ENCODE results near the gene MAPK1. TPM values are rescaled to one million over a fixed set of nuclear protein-coding genes. Genes with fewer than 3 reads are reported as not detected.
"Not testable (repeated sequence)": the region's sequence is repeated elsewhere in the genome, so short reads cannot be mapped to it uniquely, and the experiment has no call there.

Gene MAPK1
- total RNA-seq, 1 donor from 2014 or later, result 148 TPM

GRCh38 chr22:21826204-21826603 is 41.2 kb downstream of the MAPK1 start:
- no peaks in the 10 kb centered on the region for H3K36me3 Mint-ChIP-seq (ENCODE audit: low read depth, unreplicated experiment)
- Histone ChIP-seq H3K4me1 (ENCODE audit: insufficient read depth, low read length) (peaks cover 9% of the 10 kb centered on the region), H3K9me3 (ENCODE audit: insufficient read depth, low read depth, low read length) (no peaks in the 10 kb centered on the region), H3K4me2 (ENCODE audit: low read length) (no peak overlapping the region), H3K79me2 (ENCODE audit: insufficient read depth, low read length) (peaks cover 97% of the 10 kb centered on the region), H3K27ac (ENCODE audit: low read depth, low read length) (no peak overlapping the region), H3K4me3 (ENCODE audit: insufficient read depth, low read depth, low read length) (no peak overlapping the region), H4K20me1 (ENCODE audit: insufficient read depth, low read length) (peaks cover 95% of the 10 kb centered on the region), H2AFZ (ENCODE audit: low read depth, low read length) (no peak overlapping the region), H3K27me3 (ENCODE audit: insufficient read depth, low read length) (no peaks in the 10 kb centered on the region), H3K36me3 (ENCODE audit: insufficient read depth, low read length) (no peaks in the 10 kb centered on the region), H3K9ac (ENCODE audit: low read length) (no peak overlapping the region)
- H3K4me1 Mint-ChIP-seq (ENCODE audit: low read depth, unreplicated experiment), result peaks cover 30% of the 10 kb centered on the region
- no peaks in the 10 kb centered on the region for H3K27me3 Mint-ChIP-seq (ENCODE audit: low read depth, unreplicated experiment)
- no peak for FAIRE-seq
- H3K4me3 Mint-ChIP-seq (ENCODE audit: unreplicated experiment), result no peak overlapping the region
- no peaks in the 10 kb centered on the region for H3K9me3 Mint-ChIP-seq (ENCODE audit: unreplicated experiment)
- no peak for TF ChIP-seq EZH2 (IDR thresholded peaks at IDR 0.05; ENCODE audit: insufficient read depth, low read length)
- no peak for TF ChIP-seq CTCF (IDR thresholded peaks at IDR 0.05; ENCODE audit: insufficient read depth, low read depth, low read length)
- H3K27ac Mint-ChIP-seq (ENCODE audit: unreplicated experiment), result no peak overlapping the region
- DNase-seq (ENCODE audit: low read depth), result no peak

DNA sequence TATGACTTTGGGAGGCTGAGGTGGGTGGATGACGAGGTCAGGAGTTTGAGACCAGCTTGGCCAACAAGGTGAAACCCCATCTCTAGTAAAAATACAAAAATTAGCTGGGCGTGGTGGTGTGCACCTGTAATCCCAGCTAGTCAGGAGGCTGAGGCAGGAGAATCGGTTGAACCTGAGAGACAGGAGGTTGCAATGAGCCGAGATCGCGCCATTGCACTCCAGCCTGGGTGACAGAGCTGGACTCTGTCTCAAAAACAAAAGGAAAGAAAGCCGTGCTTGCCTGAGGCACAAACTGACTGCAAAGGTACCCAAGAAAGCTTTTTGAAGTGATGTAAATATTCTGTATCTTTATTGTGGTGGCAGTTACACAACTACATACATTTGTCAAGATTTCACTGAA is 42.5 kb downstream of the MAPK1 start:
- H3K27ac Mint-ChIP-seq (ENCODE audit: unreplicated experiment); H3K27me3 Mint-ChIP-seq (ENCODE audit: low read depth, unreplicated experiment); H3K4me3 ChIP-seq (ENCODE audit: insufficient read depth, low read depth, low read length); H3K9me3 ChIP-seq (ENCODE audit: insufficient read depth, low read depth, low read length); H3K36me3 Mint-ChIP-seq (ENCODE audit: low read depth, unreplicated experiment); FAIRE-seq; H3K9ac ChIP-seq (ENCODE audit: low read length); DNase-seq (ENCODE audit: low read depth); H3K27ac ChIP-seq (ENCODE audit: low read depth, low read length); H3K4me2 ChIP-seq (ENCODE audit: low read length); H3K9me3 Mint-ChIP-seq (ENCODE audit: unreplicated experiment); H3K4me3 Mint-ChIP-seq (ENCODE audit: unreplicated experiment); H3K27me3 ChIP-seq (ENCODE audit: insufficient read depth, low read length); H3K36me3 ChIP-seq (ENCODE audit: insufficient read depth, low read length); H3K4me1 ChIP-seq (ENCODE audit: insufficient read depth, low read length); H2AFZ ChIP-seq (ENCODE audit: low read depth, low read length): not testable (repeated sequence)
- H3K4me1 Mint-ChIP-seq (ENCODE audit: low read depth, unreplicated experiment), result peaks cover 30% of the 10 kb centered on the region
- peaks cover 92% of the 10 kb centered on the region for H4K20me1 ChIP-seq (ENCODE audit: insufficient read depth, low read length)
- peaks cover 95% of the 10 kb centered on the region for H3K79me2 ChIP-seq (ENCODE audit: insufficient read depth, low read length)

- Histone ChIP-seq H3K4me2 (ENCODE audit: low read length) (peak overlapping the region; percentile 13), H3K4me3 (ENCODE audit: insufficient read depth, low read depth, low read length) (no peak overlapping the region), H3K27ac (ENCODE audit: low read depth, low read length) (no peak overlapping the region), H3K4me1 (ENCODE audit: insufficient read depth, low read length) (peaks cover 9% of the 10 kb centered on the region), H4K20me1 (ENCODE audit: insufficient read depth, low read length) (peaks cover 91% of the 10 kb centered on the region), H3K36me3 (ENCODE audit: insufficient read depth, low read length) (no peaks in the 10 kb centered on the region), H2AFZ (ENCODE audit: low read depth, low read length) (no peak overlapping the region), H3K9me3 (ENCODE audit: insufficient read depth, low read depth, low read length) (no peaks in the 10 kb centered on the region), H3K79me2 (ENCODE audit: insufficient read depth, low read length) (peaks cover 95% of the 10 kb centered on the region), H3K9ac (ENCODE audit: low read length) (no peak overlapping the region), H3K27me3 (ENCODE audit: insufficient read depth, low read length) (no peaks in the 10 kb centered on the region)
- Mint-ChIP-seq H3K4me1 (ENCODE audit: low read depth, unreplicated experiment) (peaks cover 26% of the 10 kb centered on the region), H3K27ac (ENCODE audit: unreplicated experiment) (no peak overlapping the region), H3K27me3 (ENCODE audit: low read depth, unreplicated experiment) (no peaks in the 10 kb centered on the region), H3K9me3 (ENCODE audit: unreplicated experiment) (no peaks in the 10 kb centered on the region), H3K4me3 (ENCODE audit: unreplicated experiment) (no peak overlapping the region), H3K36me3 (ENCODE audit: low read depth, unreplicated experiment) (no peaks in the 10 kb centered on the region)
- TF ChIP-seq CTCF (IDR thresholded peaks at IDR 0.05; ENCODE audit: insufficient read depth, low read depth, low read length), result no peak
- TF ChIP-seq EZH2 (IDR thresholded peaks at IDR 0.05; ENCODE audit: insufficient read depth, low read length), result no peak
- FAIRE-seq (no peak), DNase-seq (ENCODE audit: low read depth) (no peak)
Measured at GRCh38 chr22:21824445-21824912, 43.0 kb downstream of the MAPK1 start.
